Measurements from ENCODE around the gene TNFRSF19. TPM values are rescaled to one million over a fixed set of nuclear protein-coding genes. Genes with fewer than 3 reads are reported as not detected.

The TNFRSF19 gene
- total and polyA plus RNA-seq, 8 donors, result 1.2 to 14.0 (median 2.7) TPM; not detected in 1

GRCh38 chr13:23699271-23699670 is 129.1 kb downstream of the TNFRSF19 start:
- 88 to 97% (median 89%) methylated on average over 2 of the region's 2 CpGs for WGBS, 5 donors
- no peak for TF ChIP-seq CTCF (IDR thresholded peaks at IDR 0.05)
- TF ChIP-seq POLR2A (IDR thresholded peaks at IDR 0.05), result no peak
- TF ChIP-seq POLR2AphosphoS5 (IDR thresholded peaks at IDR 0.05), result no peak
- TF ChIP-seq EP300 (IDR thresholded peaks at IDR 0.05), result no peak
- Histone ChIP-seq H3K27ac (no peak overlapping the region), H3K4me1 (peaks cover 9 to 34% (median 19%) of the 10 kb centered on the region in 4 donors), H3K27me3 (no peaks in the 10 kb centered on the region), H3K4me3 (no peak overlapping the region), H3K9me3 (no peaks in the 10 kb centered on the region), H3K36me3 (no peaks in the 10 kb centered on the region)
- intact Hi-C loops (cut with DNase I; ENCODE audit: low total_unique reads), result no loop called here
- no peak for DNase-seq

- H3K27me3 ChIP-seq, result no peaks in the 10 kb centered on the region
- intact Hi-C loops (cut with DNase I; ENCODE audit: low total_unique reads), result no loop called here
- DNase-seq, result no peak
- H3K4me1 ChIP-seq, result peaks cover 0 to 23% (median 16%) of the 10 kb centered on the region in 4 donors
- WGBS, 5 donors, result 80 to 94% (median 90%) methylated on average over 5 of the region's 5 CpGs
- no peaks in the 10 kb centered on the region for H3K36me3 ChIP-seq
- no peaks in the 10 kb centered on the region for H3K9me3 ChIP-seq
- TF ChIP-seq EP300 (IDR thresholded peaks at IDR 0.05) (no peak), POLR2A (IDR thresholded peaks at IDR 0.05) (no peak), CTCF (IDR thresholded peaks at IDR 0.05) (no peak), POLR2AphosphoS5 (IDR thresholded peaks at IDR 0.05) (no peak)
- peak overlapping the region in 4 of 5 donors; percentile 36 to 74 (median 53) for H3K27ac ChIP-seq
- H3K4me3 ChIP-seq, result no peak overlapping the region
Observed at GRCh38 chr13:23701186-23701585, 131.0 kb downstream of the TNFRSF19 start.

- TF ChIP-seq POLR2AphosphoS5 (IDR thresholded peaks at IDR 0.05) (peak in 1 of 3 donors; percentile 34), EP300 (IDR thresholded peaks at IDR 0.05) (no peak), POLR2A (IDR thresholded peaks at IDR 0.05) (no peak), CTCF (IDR thresholded peaks at IDR 0.05) (no peak)
- Histone ChIP-seq H3K27me3 (no peaks in the 10 kb centered on the region), H3K4me3 (no peak overlapping the region), H3K27ac (peak overlapping the region in 3 of 5 donors; percentile 36 to 74 (median 60)), H3K4me1 (peaks cover 0 to 22% (median 14%) of the 10 kb centered on the region in 4 donors), H3K9me3 (no peaks in the 10 kb centered on the region), H3K36me3 (no peaks in the 10 kb centered on the region)
- 73 to 85% (median 80%) methylated on average over 6 to 12 of the region's 12 CpGs for WGBS, 5 donors
- intact Hi-C loops (cut with DNase I; ENCODE audit: low total_unique reads), result no loop called here
- DNase-seq, result peak; percentile 35 to 72
Observed at GRCh38 chr13:23701636-23702035, 131.4 kb downstream of the TNFRSF19 start.

- DNase-seq, result peak in 1 of 2 donors; percentile 55
- Histone ChIP-seq H3K9me3 (no peaks in the 10 kb centered on the region), H3K4me3 (no peak overlapping the region), H3K4me1 (peaks cover 0 to 9% (median 4%) of the 10 kb centered on the region in 4 donors), H3K36me3 (no peaks in the 10 kb centered on the region), H3K27me3 (no peaks in the 10 kb centered on the region), H3K27ac (peak overlapping the region in 2 of 5 donors; percentile 21 to 26)
- intact Hi-C loops (cut with DNase I; ENCODE audit: low total_unique reads), result no loop called here
- TF ChIP-seq CTCF (IDR thresholded peaks at IDR 0.05) (no peak), POLR2A (IDR thresholded peaks at IDR 0.05) (no peak), POLR2AphosphoS5 (IDR thresholded peaks at IDR 0.05) (no peak)
- WGBS, 5 donors, result 51 to 72% (median 65%) methylated on average over 11 of the region's 11 CpGs
Observed at GRCh38 chr13:23703246-23703860, 133.1 kb downstream of the TNFRSF19 start.

Measured in stomach (tissue), 9 donors.